ENCODE results near the gene UGT2B7. TPM values are rescaled to one million over a fixed set of nuclear protein-coding genes. Genes with fewer than 3 reads are reported as not detected.

Gene UGT2B7
- total RNA-seq, 1 experiment from 2014 or later = not detected

GRCh38 chr4:69070590-69070989 is 25.7 kb upstream of the UGT2B7 start:
- H3K27ac ChIP-seq (ENCODE audit: insufficient read length, low read depth, low read length) = no peak overlapping the region
- H2BK12ac ChIP-seq (ENCODE audit: insufficient read length, low read depth, low read length) = no peak overlapping the region
- H3K9me3 ChIP-seq (ENCODE audit: control insufficient read depth, low read depth, low read length) = no peaks in the 10 kb centered on the region
- H3K18ac ChIP-seq (ENCODE audit: insufficient read length, low read depth, low read length) = no peak overlapping the region
- H4K8ac ChIP-seq (replicated peaks; ENCODE audit: insufficient read length, low read depth, low read length) = no peak overlapping the region
- no peaks in the 10 kb centered on the region; the same call in 1 of the 2 replicates for H3K79me2 ChIP-seq (ENCODE audit: insufficient read depth, low read length)
- no peak overlapping the region for H3K4ac ChIP-seq (ENCODE audit: low read depth, low read length)
- no peaks in the 10 kb centered on the region for H3K27me3 Mint-ChIP-seq (ENCODE audit: low read depth)
- H2BK5ac ChIP-seq (ENCODE audit: insufficient read length, low read length) = no peak overlapping the region
- no peak overlapping the region for H2BK15ac ChIP-seq (ENCODE audit: low read depth, low read length)
- no peak overlapping the region for H3K56ac ChIP-seq (ENCODE audit: insufficient read length, low read depth, low read length)
- no peaks in the 10 kb centered on the region for H3K79me1 ChIP-seq (ENCODE audit: insufficient read depth, low read depth, low read length, poor library complexity, severe bottlenecking)
- no peaks in the 10 kb centered on the region for H4K20me1 ChIP-seq (ENCODE audit: control insufficient read depth, insufficient read depth, insufficient read length)
- H3K27ac Mint-ChIP-seq = no peak overlapping the region
- H3K14ac ChIP-seq (ENCODE audit: insufficient read depth, low read length) = no peak overlapping the region
- no peaks in the 10 kb centered on the region for H3K23me2 ChIP-seq (ENCODE audit: insufficient read length, low read depth, low read length, poor library complexity, severe bottlenecking)
- no peak overlapping the region for H2BK120ac ChIP-seq (ENCODE audit: low read depth, low read length, poor library complexity, severe bottlenecking)
- H2AK5ac ChIP-seq (ENCODE audit: insufficient read length, low read length) = no peak overlapping the region
- H4K5ac ChIP-seq (ENCODE audit: insufficient read length, low read depth, low read length) = no peak overlapping the region
- H3K9ac ChIP-seq (ENCODE audit: extremely low read depth, insufficient read length, low read length) = no peak overlapping the region
- TF ChIP-seq CTCF (conservative IDR thresholded peaks at IDR 0.05) = no peak
- no peak overlapping the region for H3K4me2 ChIP-seq (ENCODE audit: insufficient read depth, insufficient read length, low read length)
- no peak overlapping the region for H3K4me3 Mint-ChIP-seq
- no peaks in the 10 kb centered on the region; the same call in 1 of the 2 replicates for H3K4me1 ChIP-seq (ENCODE audit: insufficient read depth, low read length)
- no peaks in the 10 kb centered on the region for H3K4me1 Mint-ChIP-seq
- H4K91ac ChIP-seq (ENCODE audit: insufficient read length, low read depth, low read length) = no peak overlapping the region
- H3K23ac ChIP-seq (ENCODE audit: insufficient read length, low read depth, low read length) = no peak overlapping the region
- no peak overlapping the region for H2BK20ac ChIP-seq (ENCODE audit: low read depth, low read length, poor library complexity, severe bottlenecking)
- no peak overlapping the region for H2AFZ ChIP-seq (ENCODE audit: low read length)
- H3K9me3 Mint-ChIP-seq = no peaks in the 10 kb centered on the region
- no peaks in the 10 kb centered on the region for H3K36me3 Mint-ChIP-seq (ENCODE audit: insufficient read depth in 1 of 3, low read depth in 3 of 3)
- no CpG with 5 or more reads among the region's 2 CpGs for WGBS (ENCODE audit: extremely low coverage, insufficient read length, low lambda C conversion rate)
- no peak overlapping the region for H3T11ph ChIP-seq (ENCODE audit: low read length)
- no peaks in the 10 kb centered on the region for H3K27me3 ChIP-seq (ENCODE audit: insufficient read depth, low read length)
- DNase-seq = no peak

All from H9 (cell line).